SK-N-MC (cell line): ENCODE data around the gene SLC45A2.

Source experiments
- DNase-seq: peaks from one replicate; pipeline ENCODE4 v3.0.0-alpha.2; 2011; ENCODE audit warnings: low read depth, low spot score
- H3K27ac ChIP-seq: fragments of 200-600 bp; sonication (generic); 2 replicates; pipeline ENCODE4 v1.5.1; 2016; ENCODE audit warnings: mixed run types
- H3K36me3 ChIP-seq: fragments of 200-600 bp; sonication (generic); 2 replicates; pipeline ENCODE4 v1.6.1; 2017; ENCODE audit warnings: antibody characterized with exemption, low read length, mixed read lengths; ENCODE audit not compliant: insufficient read depth
- H3K4me3 ChIP-seq: fragments of 200-600 bp; sonication (generic); 2 replicates; pipeline ENCODE4 v1.5.1; 2016
- H3K9ac ChIP-seq: fragments of 200-600 bp; sonication (generic); 2 replicates; pipeline ENCODE4 v1.8.0; 2017; ENCODE audit warnings: mixed run types, mixed read lengths; ENCODE audit not compliant: insufficient read length
- H3K9me3 ChIP-seq: fragments of 200-600 bp; sonication (generic); 2 replicates; pipeline ENCODE4 v1.6.1; 2017; ENCODE audit warnings: low read depth, mild to moderate bottlenecking, antibody characterized with exemption, low read length, moderate library complexity, mixed read lengths
- EZH2 ChIP-seq: fragments of 200-600 bp; sonication (generic); IDR thresholded peaks from one replicate; pipeline ENCODE4 v1.6.1; 2017; ENCODE audit warnings: antibody characterized with exemption
- FOXP2 ChIP-seq: optimal IDR thresholded peaks from 2 replicates; pipeline ENCODE3; 2011; ENCODE audit warnings: mild to moderate bottlenecking, moderate library complexity; ENCODE audit not compliant: insufficient read depth; ENCODE audit errors: extremely low read length, control extremely low read depth
- POLR2AphosphoS5 ChIP-seq: IDR thresholded peaks from 2 replicates; pipeline ENCODE4 v1.6.1; 2012; ENCODE audit warnings: mild to moderate bottlenecking, low read depth, low read length, borderline replicate concordance

Gene SLC45A2

GRCh38 chr5:33981408-33982162, 2.9 kb downstream of the SLC45A2 start:
- H3K4me3 ChIP-seq: no peak overlapping the region
- no peak for DNase-seq
- TF ChIP-seq FOXP2 (no peak), EZH2 (no peak)
- no peak overlapping the region for H3K9ac ChIP-seq
- H3K27ac ChIP-seq: no peak overlapping the region
- no peaks in the 10 kb centered on the region for H3K36me3 ChIP-seq
- H3K9me3 ChIP-seq: no peaks in the 10 kb centered on the region

DNA sequence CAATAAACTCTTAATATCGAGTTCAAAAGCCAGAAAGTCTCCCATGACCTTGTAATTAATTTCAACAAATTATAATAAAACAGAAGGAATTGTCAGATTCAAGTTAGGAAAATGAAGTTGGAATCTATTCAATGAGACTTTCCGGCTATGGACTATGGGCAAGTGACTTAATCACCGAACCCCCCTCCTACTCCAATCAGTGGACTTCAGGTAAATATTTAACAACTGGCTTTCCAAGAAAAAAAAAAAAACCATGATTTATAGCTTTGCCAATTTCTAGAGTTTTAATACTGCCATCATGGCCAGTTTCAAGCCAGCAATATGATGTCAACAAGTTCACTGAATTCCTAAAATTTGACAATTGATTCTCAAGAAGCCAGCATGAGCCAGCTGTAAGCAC, 4.5 kb downstream of the SLC45A2 start:
- H3K4me3 ChIP-seq: no peak overlapping the region
- DNase-seq: no peak
- H3K9me3 ChIP-seq: no peaks in the 10 kb centered on the region
- no peaks in the 10 kb centered on the region for H3K36me3 ChIP-seq
- H3K9ac ChIP-seq: no peak overlapping the region
- no peak for TF ChIP-seq FOXP2
- TF ChIP-seq EZH2: no peak
- no peak for TF ChIP-seq POLR2AphosphoS5
- no peak overlapping the region for H3K27ac ChIP-seq

- H3K36me3 ChIP-seq: no peaks in the 10 kb centered on the region
- no peak for TF ChIP-seq POLR2AphosphoS5
- TF ChIP-seq EZH2: no peak
- no peak for TF ChIP-seq FOXP2
- H3K9me3 ChIP-seq: no peaks in the 10 kb centered on the region
- H3K9ac ChIP-seq: no peak overlapping the region
- no peak overlapping the region for H3K27ac ChIP-seq
- DNase-seq: no peak
- no peak overlapping the region for H3K4me3 ChIP-seq
Observed at GRCh38 chr5:33978306-33978705, 6.2 kb downstream of the SLC45A2 start.

DNA sequence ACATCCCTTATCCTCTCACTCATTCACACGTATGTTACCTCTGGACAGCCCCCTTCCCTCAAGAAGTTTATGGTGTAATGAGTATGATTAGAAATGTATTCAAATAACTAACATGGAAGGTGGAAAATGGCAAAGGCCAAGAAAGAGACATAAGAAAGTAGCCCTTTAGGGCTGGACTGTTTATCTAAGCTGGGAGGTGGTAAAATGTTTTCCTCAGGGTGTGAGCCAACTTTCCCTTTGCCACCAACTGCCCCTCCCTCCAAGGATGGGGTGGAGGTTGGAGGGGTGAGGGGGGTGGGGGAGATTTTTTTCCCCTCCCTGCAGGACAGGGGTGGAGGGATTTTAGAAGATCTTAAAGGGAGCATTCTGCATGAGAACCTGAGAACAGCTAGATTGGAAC, 8.2 kb downstream of the SLC45A2 start:
- Histone ChIP-seq H3K9ac (no peak overlapping the region), H3K27ac (no peak overlapping the region), H3K4me3 (no peak overlapping the region), H3K36me3 (no peaks in the 10 kb centered on the region), H3K9me3 (no peaks in the 10 kb centered on the region)
- no peak for DNase-seq
- no peak for TF ChIP-seq POLR2AphosphoS5
- no peak for TF ChIP-seq EZH2
- TF ChIP-seq FOXP2: no peak

- Histone ChIP-seq H3K9ac (no peak overlapping the region), H3K4me3 (no peak overlapping the region), H3K36me3 (no peaks in the 10 kb centered on the region), H3K9me3 (no peaks in the 10 kb centered on the region), H3K27ac (no peak overlapping the region)
- no peak for TF ChIP-seq FOXP2
- no peak for TF ChIP-seq EZH2
- TF ChIP-seq POLR2AphosphoS5: no peak
- no peak for DNase-seq
Observed at GRCh38 chr5:33975852-33976251, 8.6 kb downstream of the SLC45A2 start.

DNA sequence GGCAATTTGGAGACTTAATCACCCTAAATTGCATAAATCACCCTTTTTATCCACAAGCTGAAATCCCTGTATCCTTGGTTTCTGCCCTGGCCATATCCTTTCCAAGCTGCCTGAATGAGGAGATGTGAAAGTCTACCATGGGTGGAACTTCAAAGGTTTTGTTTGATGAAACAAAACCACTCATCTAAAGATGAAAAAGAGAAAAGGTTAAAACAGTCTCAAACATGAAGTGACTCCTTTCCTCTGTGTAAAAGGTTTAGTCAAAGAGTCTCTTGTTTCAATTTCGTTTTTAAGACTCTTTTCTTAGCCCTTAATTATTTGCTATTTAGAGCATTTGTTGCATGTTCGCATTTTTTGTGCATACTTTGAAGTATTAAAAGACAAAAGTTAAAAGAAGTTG, 11.2 kb downstream of the SLC45A2 start:
- DNase-seq: no peak
- no peaks in the 10 kb centered on the region for H3K36me3 ChIP-seq
- TF ChIP-seq POLR2AphosphoS5 (no peak), EZH2 (no peak), FOXP2 (no peak)
- H3K27ac ChIP-seq: no peak overlapping the region
- H3K9ac ChIP-seq: no peak overlapping the region
- no peak overlapping the region for H3K4me3 ChIP-seq
- no peaks in the 10 kb centered on the region for H3K9me3 ChIP-seq

- Histone ChIP-seq H3K27ac (no peak overlapping the region), H3K9me3 (no peaks in the 10 kb centered on the region), H3K4me3 (no peak overlapping the region), H3K36me3 (no peaks in the 10 kb centered on the region), H3K9ac (no peak overlapping the region)
- DNase-seq: no peak
- TF ChIP-seq POLR2AphosphoS5 (no peak), EZH2 (no peak), FOXP2 (no peak)
Observed at GRCh38 chr5:33969572-33970452, 14.7 kb downstream of the SLC45A2 start.

DNA sequence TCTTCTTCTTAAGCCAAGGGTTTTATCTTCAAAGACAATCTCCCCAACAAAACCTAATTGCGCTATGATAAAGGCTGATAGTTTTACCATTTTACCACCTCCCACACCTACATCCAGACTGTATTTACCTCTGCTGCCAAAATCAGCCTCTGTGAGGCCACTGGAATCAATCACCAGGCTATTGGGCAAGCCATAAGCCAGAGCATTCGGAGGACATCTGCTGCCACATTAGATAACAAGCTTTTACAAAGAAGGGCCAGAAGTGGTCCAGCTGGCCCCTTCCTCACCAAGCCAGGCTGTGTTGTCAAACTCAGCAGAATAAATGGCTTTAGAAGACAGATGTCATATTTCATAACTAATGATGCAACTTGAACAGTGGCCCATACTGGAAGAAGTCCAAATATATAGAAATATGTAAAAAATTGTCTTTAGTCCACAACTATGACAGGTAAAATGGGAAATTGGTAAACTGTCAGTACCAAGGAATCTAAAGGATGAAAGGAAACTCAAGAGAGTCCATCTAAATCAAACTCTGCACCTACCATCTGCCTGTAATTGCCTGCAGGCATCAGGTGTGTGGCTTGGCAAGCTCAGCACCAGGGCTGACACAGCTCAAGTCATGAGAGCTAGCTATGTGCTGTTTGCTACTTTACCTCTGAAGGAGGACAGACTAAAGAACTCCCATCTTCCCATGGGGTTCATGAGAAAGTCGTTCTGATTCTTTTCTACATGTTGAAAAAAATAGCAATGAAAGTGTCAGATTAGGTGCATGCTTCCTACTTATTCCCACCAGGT, 16.1 kb downstream of the SLC45A2 start:
- Histone ChIP-seq H3K27ac (no peak overlapping the region), H3K36me3 (no peaks in the 10 kb centered on the region), H3K9me3 (no peaks in the 10 kb centered on the region), H3K4me3 (no peak overlapping the region), H3K9ac (no peak overlapping the region)
- no peak for DNase-seq
- TF ChIP-seq POLR2AphosphoS5 (no peak), FOXP2 (no peak), EZH2 (no peak)
